SK-N-SH (cell line): Measurements from ENCODE around the gene FBLN7.

ENCODE experiments used
- CHD2 ChIP-seq: fragments of 150-350 bp; IDR thresholded peaks from 2 replicates; pipeline ENCODE4 v1.6.1; 2018; ENCODE audit warnings: low read length; ENCODE audit not compliant: partially characterized antibody
- CTCF ChIP-seq: fragments of 200-600 bp; sonication (generic); IDR thresholded peaks from 2 replicates; pipeline ENCODE4 v1.6.1; 2017; ENCODE audit warnings: antibody characterized with exemption, mild to moderate bottlenecking, moderate library complexity
- EZH2phosphoT487 ChIP-seq: fragments of 200-600 bp; sonication (generic); IDR thresholded peaks from 2 replicates; pipeline ENCODE4 v1.6.1; 2017; ENCODE audit warnings: low read depth, mixed run types, mild to moderate bottlenecking, antibody characterized with exemption, moderate library complexity, borderline replicate concordance
- FOXM1 ChIP-seq: IDR thresholded peaks from 2 replicates; pipeline ENCODE4 v1.4.0; 2012; ENCODE audit warnings: low read depth, mild to moderate bottlenecking
- JUND ChIP-seq: IDR thresholded peaks from 2 replicates; pipeline ENCODE4 v1.4.0; 2012
- MAX ChIP-seq: IDR thresholded peaks from 2 replicates; pipeline ENCODE4 v1.4.0; 2012; ENCODE audit warnings: low read depth
- MXI1 ChIP-seq: IDR thresholded peaks from 2 replicates; pipeline ENCODE4 v1.6.1; 2012; ENCODE audit warnings: mild to moderate bottlenecking, low read depth, low read length, improper control_type of control experiment
- NFIC ChIP-seq: IDR thresholded peaks from 2 replicates; pipeline ENCODE4 v1.4.0; 2012; ENCODE audit warnings: borderline replicate concordance
- POLR2AphosphoS5 ChIP-seq: IDR thresholded peaks from 2 replicates; pipeline ENCODE4 v1.6.1; 2012; ENCODE audit warnings: low read depth, low read length
- TAF1 ChIP-seq: IDR thresholded peaks from 2 replicates; pipeline ENCODE4 v1.6.1; 2012; ENCODE audit warnings: low read depth, mild to moderate bottlenecking, low read length, moderate library complexity, borderline replicate concordance
- YY1 ChIP-seq: IDR thresholded peaks from 2 replicates; pipeline ENCODE4 v1.4.0; 2012; ENCODE audit warnings: low read depth, mild to moderate bottlenecking

GRCh38 chr2:112154246-112155117, 16.3 kb downstream of the FBLN7 start:
- TF ChIP-seq TAF1 (no peak), CTCF (no peak), MXI1 (no peak), EZH2phosphoT487 (no peak), NFIC (no peak), JUND (no peak), YY1 (no peak), POLR2AphosphoS5 (no peak), CHD2 (no peak), FOXM1 (no peak), MAX (no peak)
